PC-9 (cell line): ENCODE results near the gene TOR1A. TPM values are rescaled to one million over a fixed set of nuclear protein-coding genes. Genes with fewer than 3 reads are reported as not detected.

Experiments used
- BruUV-seq: library from RNA; stranded (reverse); fragments of 400-500 nt; replicated peaks from 2 replicates; lab custom pipeline; 2021; lab: Mats Ljungman, UMichigan
- CTCF ChIA-PET: fragments of 300-600 bp; sonication (Branson Sonifier 250); formaldehyde crosslinking; loops from one replicate; lab custom pipeline; 2022; ENCODE audit warnings: antibody characterized with exemption; lab: Charles Lee
- POLR2A ChIA-PET: fragments of 300-600 bp; sonication (Branson Sonifier 250); formaldehyde crosslinking; loops from one replicate; lab custom pipeline; 2022; ENCODE audit warnings: antibody characterized with exemption; ENCODE audit not compliant: unreplicated experiment; lab: Charles Lee
- DNase-seq, 2 experiments: peaks; one replicate each; pipeline versions ENCODE4 v3.0.0 to v3.0.0-alpha.2; 2015 to 2022; ENCODE audit warnings: mixed read lengths in 1 of 2
- H2AFZ ChIP-seq: fragments of 200-600 bp; sonication (generic); 2 replicates; pipeline ENCODE4 v1.8.1; 2017; ENCODE audit warnings: antibody characterized with exemption
- H3F3A ChIP-seq: fragments of 200-600 bp; sonication (generic); 2 replicates; pipeline ENCODE4 v1.8.1; 2017; ENCODE audit warnings: antibody characterized with exemption, mild to moderate bottlenecking, low read depth; ENCODE audit not compliant: insufficient read depth
- H3K27ac ChIP-seq: fragments of 200-600 bp; sonication (generic); 2 replicates; pipeline ENCODE4 v1.6.1; 2016; ENCODE audit warnings: mixed run types
- H3K27me3 ChIP-seq: fragments of 200-600 bp; sonication (generic); 2 replicates; pipeline ENCODE4 v1.6.1; 2016; ENCODE audit warnings: low read depth, mixed run types; ENCODE audit not compliant: insufficient read depth
- H3K36me3 ChIP-seq: fragments of 200-600 bp; sonication (generic); 2 replicates; pipeline ENCODE4 v1.6.1; 2016; ENCODE audit warnings: low read depth, mixed run types
- H3K4me1 ChIP-seq: fragments of 200-600 bp; sonication (generic); replicated peaks from 2 replicates; pipeline ENCODE4 v1.6.1; 2016; ENCODE audit warnings: mixed run types; ENCODE audit not compliant: insufficient read depth
- H3K4me2 ChIP-seq: fragments of 200-600 bp; sonication (generic); 2 replicates; pipeline ENCODE4 v1.6.1; 2017; ENCODE audit warnings: mixed run types
- H3K4me3 ChIP-seq: fragments of 200-600 bp; sonication (generic); 2 replicates; pipeline ENCODE4 v1.6.1; 2016; ENCODE audit warnings: mixed run types
- H3K79me2 ChIP-seq: fragments of 200-600 bp; sonication (generic); 2 replicates; pipeline ENCODE4 v1.6.1; 2017; ENCODE audit warnings: low read depth, mixed run types
- H3K9me2 ChIP-seq: fragments of 200-600 bp; sonication (generic); 2 replicates; pipeline ENCODE4 v1.8.1; 2017; ENCODE audit warnings: mild to moderate bottlenecking; ENCODE audit not compliant: insufficient read depth
- H3K9me3 ChIP-seq: fragments of 200-600 bp; sonication (generic); 2 replicates; pipeline ENCODE4 v1.8.1; 2016; ENCODE audit warnings: low read depth; ENCODE audit not compliant: insufficient read depth
- H4K20me1 ChIP-seq: fragments of 200-600 bp; sonication (generic); 2 replicates; pipeline ENCODE4 v1.8.1; 2017; ENCODE audit not compliant: insufficient read depth
- EZH2 ChIP-seq: fragments of 200-600 bp; sonication (generic); IDR thresholded peaks from 2 replicates; pipeline ENCODE4 v1.8.0; 2017; ENCODE audit warnings: antibody characterized with exemption, low read depth
- intact Hi-C: fragments of 100-400 bp; cut with micrococcal nuclease; formaldehyde crosslinking; loops from one replicate; pipeline ENCODE4 v1.10.0; 2022; ENCODE audit not compliant: unreplicated experiment
- total RNA-seq: library from RNA; stranded (reverse); gene quantifications from 2 replicates; pipeline ENCODE4 v1.2.3, GENCODE V29; 2021
- TF ChIP-seq, protein P1 (sequence below): fragments of 200-600 bp; sonication (generic); conservative IDR thresholded peaks from 2 replicates; pipeline ENCODE4 v1.6.1; 2017; ENCODE audit warnings: mixed run types, antibody characterized with exemption, mild to moderate bottlenecking, moderate library complexity

Gene TOR1A
- total RNA-seq, 1 experiment from 2014 or later: 43.5 TPM

DNA sequence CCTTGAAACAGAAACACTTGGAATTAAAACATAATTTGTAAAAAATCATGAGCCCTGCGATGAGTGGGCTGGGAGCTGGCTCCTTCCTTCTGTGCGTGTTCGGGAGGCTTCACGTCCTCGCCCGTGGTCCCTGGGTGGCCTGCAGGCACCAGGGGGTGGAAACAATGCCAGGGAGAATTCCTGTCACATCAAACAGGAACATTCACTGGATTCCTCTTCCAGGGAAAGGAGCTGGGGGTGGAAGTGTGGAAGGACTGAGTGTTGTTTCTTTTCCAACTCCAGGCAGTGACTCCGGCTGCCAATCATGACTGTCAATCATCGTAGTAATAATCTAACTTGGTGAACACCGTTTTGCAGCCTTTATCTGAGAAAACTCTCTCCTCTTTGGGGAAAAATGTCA lies 10.3 kb downstream of the TOR1A start:
- no peak for TF ChIP-seq EZH2
- TF ChIP-seq, protein P1, sequence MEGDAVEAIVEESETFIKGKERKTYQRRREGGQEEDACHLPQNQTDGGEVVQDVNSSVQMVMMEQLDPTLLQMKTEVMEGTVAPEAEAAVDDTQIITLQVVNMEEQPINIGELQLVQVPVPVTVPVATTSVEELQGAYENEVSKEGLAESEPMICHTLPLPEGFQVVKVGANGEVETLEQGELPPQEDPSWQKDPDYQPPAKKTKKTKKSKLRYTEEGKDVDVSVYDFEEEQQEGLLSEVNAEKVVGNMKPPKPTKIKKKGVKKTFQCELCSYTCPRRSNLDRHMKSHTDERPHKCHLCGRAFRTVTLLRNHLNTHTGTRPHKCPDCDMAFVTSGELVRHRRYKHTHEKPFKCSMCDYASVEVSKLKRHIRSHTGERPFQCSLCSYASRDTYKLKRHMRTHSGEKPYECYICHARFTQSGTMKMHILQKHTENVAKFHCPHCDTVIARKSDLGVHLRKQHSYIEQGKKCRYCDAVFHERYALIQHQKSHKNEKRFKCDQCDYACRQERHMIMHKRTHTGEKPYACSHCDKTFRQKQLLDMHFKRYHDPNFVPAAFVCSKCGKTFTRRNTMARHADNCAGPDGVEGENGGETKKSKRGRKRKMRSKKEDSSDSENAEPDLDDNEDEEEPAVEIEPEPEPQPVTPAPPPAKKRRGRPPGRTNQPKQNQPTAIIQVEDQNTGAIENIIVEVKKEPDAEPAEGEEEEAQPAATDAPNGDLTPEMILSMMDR: no peak
- DNase-seq: no peak
- no peak overlapping the region for H3K27ac ChIP-seq
- peaks cover 13% of the 10 kb centered on the region; the same call in 1 of the 2 replicates for H3K36me3 ChIP-seq
- BruUV-seq: no TSS peak
- no peak overlapping the region for H3K4me3 ChIP-seq
- H3F3A ChIP-seq: peaks cover 16% of the 10 kb centered on the region; the same call in 1 of the 2 replicates
- POLR2A ChIA-PET: interaction anchor here (0.6 kb wide), 1 partner anchor 212 kb away, joined by 3 read pairs; no protein-coding TSS in a partner anchor
- H3K27me3 ChIP-seq: no peaks in the 10 kb centered on the region
- no peaks in the 10 kb centered on the region for H3K79me2 ChIP-seq
- CTCF ChIA-PET: no interaction called here
- H3K9me2 ChIP-seq: no peaks in the 10 kb centered on the region
- H3K9me3 ChIP-seq: no peaks in the 10 kb centered on the region
- H2AFZ ChIP-seq: no peak overlapping the region
- intact Hi-C loops: no loop called here
- no peaks in the 10 kb centered on the region for H3K4me1 ChIP-seq
- no peak overlapping the region for H3K4me2 ChIP-seq
- H4K20me1 ChIP-seq: peaks cover 2% of the 10 kb centered on the region; the same call in 1 of the 2 replicates

GRCh38 chr9:129812385-129812784 lies 11.6 kb downstream of the TOR1A start:
- no peak for DNase-seq
- Histone ChIP-seq H3K27ac (no peak overlapping the region), H3K79me2 (no peaks in the 10 kb centered on the region), H3K9me3 (no peaks in the 10 kb centered on the region), H3K4me1 (no peaks in the 10 kb centered on the region), H3K9me2 (no peaks in the 10 kb centered on the region), H3K4me2 (no peak overlapping the region), H2AFZ (no peak overlapping the region), H3F3A (peaks cover 15% of the 10 kb centered on the region; the same call in 1 of the 2 replicates), H3K4me3 (no peak overlapping the region), H4K20me1 (peaks cover 2% of the 10 kb centered on the region; the same call in 1 of the 2 replicates), H3K36me3 (peaks cover 13% of the 10 kb centered on the region; the same call in 1 of the 2 replicates), H3K27me3 (no peaks in the 10 kb centered on the region)
- POLR2A ChIA-PET: interaction anchor here (0.6 kb wide), 1 partner anchor 433 kb away, joined by 3 read pairs; no protein-coding TSS in a partner anchor
- intact Hi-C loops: no loop called here
- no TSS peak for BruUV-seq
- CTCF ChIA-PET: no interaction called here
- TF ChIP-seq EZH2: no peak
- TF ChIP-seq, protein P1: no peak

GRCh38 chr9:129811967-129812363 lies 12.0 kb downstream of the TOR1A start:
- no peak overlapping the region for H2AFZ ChIP-seq
- H3K27ac ChIP-seq: no peak overlapping the region
- intact Hi-C loops: no loop called here
- H3K27me3 ChIP-seq: no peaks in the 10 kb centered on the region
- CTCF ChIA-PET: no interaction called here
- no peak for DNase-seq
- no TSS peak for BruUV-seq
- peaks cover 15% of the 10 kb centered on the region; the same call in 1 of the 2 replicates for H3F3A ChIP-seq
- no peak overlapping the region for H3K4me3 ChIP-seq
- no peaks in the 10 kb centered on the region for H3K79me2 ChIP-seq
- no peak overlapping the region for H3K4me2 ChIP-seq
- peaks cover 2% of the 10 kb centered on the region; the same call in 1 of the 2 replicates for H4K20me1 ChIP-seq
- H3K9me3 ChIP-seq: no peaks in the 10 kb centered on the region
- H3K4me1 ChIP-seq: no peaks in the 10 kb centered on the region
- POLR2A ChIA-PET: interaction anchor here (0.6 kb wide), 1 partner anchor 433 kb away, joined by 3 read pairs; no protein-coding TSS in a partner anchor
- TF ChIP-seq, protein P1: no peak
- TF ChIP-seq EZH2: no peak
- peaks cover 9% of the 10 kb centered on the region; the same call in 1 of the 2 replicates for H3K36me3 ChIP-seq
- H3K9me2 ChIP-seq: no peaks in the 10 kb centered on the region
